Cerebellar cortex (tissue), 1 donor: Measurements from ENCODE around the gene DUSP9.
"Not testable (repeated sequence)": the region's sequence is repeated elsewhere in the genome, so short reads cannot be mapped to it uniquely, and the experiment has no call there.

Source experiments
- DNase-seq: peaks from one replicate; pipeline ENCODE4 v3.0.0-alpha.2; 2015; ENCODE audit warnings: low spot score

The DUSP9 gene

GRCh38 chrX:153691032-153691827 is 44.2 kb downstream of the DUSP9 start:
- DNase-seq: not testable (repeated sequence)

DNA sequence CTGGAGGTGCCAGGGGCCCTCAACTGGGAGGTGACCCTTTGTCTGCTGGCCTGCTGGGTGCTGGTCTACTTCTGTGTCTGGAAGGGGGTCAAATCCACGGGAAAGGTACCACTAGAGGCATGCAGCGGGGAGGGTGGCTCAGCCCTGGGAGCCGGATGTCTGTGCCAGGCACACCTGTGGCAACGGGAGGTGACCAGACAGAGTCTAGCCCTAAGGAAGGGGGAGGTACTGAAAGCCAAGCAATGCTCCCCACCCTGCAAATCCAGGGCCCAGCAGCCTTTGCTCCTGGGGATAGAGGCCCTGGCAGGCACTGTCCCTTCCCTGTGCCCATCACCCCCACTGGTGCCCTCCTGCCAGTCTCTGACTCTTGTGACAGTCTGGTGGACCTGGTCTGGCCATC is 45.0 kb downstream of the DUSP9 start:
- DNase-seq: no peak

- no peak for DNase-seq
Measured at GRCh38 chrX:153692611-153693156, 45.7 kb downstream of the DUSP9 start.

- DNase-seq: no peak
Measured at GRCh38 chrX:153693216-153694086, 46.4 kb downstream of the DUSP9 start.

DNA sequence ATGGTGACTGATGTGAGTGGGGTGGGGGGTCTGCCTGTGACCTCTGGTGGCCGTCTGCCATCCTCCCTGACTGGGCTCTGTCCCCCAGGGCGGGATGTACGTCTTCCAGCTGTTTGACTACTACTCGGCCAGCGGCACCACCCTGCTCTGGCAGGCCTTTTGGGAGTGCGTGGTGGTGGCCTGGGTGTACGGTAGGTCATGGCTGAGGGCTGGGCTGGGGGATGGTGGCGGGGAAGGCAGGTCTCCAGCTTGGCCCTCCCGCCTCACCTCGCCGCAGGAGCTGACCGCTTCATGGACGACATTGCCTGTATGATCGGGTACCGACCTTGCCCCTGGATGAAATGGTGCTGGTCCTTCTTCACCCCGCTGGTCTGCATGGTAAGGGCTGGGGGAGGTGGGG is 47.3 kb downstream of the DUSP9 start:
- DNase-seq: not testable (repeated sequence)

DNA sequence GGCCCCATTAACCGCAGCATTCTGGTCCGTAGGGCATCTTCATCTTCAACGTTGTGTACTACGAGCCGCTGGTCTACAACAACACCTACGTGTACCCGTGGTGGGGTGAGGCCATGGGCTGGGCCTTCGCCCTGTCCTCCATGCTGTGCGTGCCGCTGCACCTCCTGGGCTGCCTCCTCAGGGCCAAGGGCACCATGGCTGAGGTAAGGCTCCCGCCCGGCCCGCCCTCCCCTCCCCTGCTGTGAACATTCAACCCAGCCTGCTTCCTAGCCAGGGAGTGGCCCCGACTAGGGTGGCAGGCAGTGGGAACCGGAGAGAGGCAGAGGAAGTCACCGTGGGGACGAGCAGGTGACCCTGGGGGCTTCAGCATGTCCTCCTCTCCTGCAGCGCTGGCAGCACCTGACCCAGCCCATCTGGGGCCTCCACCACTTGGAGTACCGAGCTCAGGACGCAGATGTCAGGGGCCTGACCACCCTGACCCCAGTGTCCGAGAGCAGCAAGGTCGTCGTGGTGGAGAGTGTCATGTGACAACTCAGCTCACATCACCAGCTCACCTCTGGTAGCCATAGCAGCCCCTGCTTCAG is 47.8 kb downstream of the DUSP9 start:
- DNase-seq: no peak

GRCh38 chrX:153696100-153696499 is 49.1 kb downstream of the DUSP9 start:
- no peak for DNase-seq

- DNase-seq: not testable (repeated sequence)
Measured at GRCh38 chrX:153696538-153696937, 49.5 kb downstream of the DUSP9 start.

GRCh38 chrX:153696986-153697722 is 50.2 kb downstream of the DUSP9 start:
- DNase-seq: not testable (repeated sequence)

DNA sequence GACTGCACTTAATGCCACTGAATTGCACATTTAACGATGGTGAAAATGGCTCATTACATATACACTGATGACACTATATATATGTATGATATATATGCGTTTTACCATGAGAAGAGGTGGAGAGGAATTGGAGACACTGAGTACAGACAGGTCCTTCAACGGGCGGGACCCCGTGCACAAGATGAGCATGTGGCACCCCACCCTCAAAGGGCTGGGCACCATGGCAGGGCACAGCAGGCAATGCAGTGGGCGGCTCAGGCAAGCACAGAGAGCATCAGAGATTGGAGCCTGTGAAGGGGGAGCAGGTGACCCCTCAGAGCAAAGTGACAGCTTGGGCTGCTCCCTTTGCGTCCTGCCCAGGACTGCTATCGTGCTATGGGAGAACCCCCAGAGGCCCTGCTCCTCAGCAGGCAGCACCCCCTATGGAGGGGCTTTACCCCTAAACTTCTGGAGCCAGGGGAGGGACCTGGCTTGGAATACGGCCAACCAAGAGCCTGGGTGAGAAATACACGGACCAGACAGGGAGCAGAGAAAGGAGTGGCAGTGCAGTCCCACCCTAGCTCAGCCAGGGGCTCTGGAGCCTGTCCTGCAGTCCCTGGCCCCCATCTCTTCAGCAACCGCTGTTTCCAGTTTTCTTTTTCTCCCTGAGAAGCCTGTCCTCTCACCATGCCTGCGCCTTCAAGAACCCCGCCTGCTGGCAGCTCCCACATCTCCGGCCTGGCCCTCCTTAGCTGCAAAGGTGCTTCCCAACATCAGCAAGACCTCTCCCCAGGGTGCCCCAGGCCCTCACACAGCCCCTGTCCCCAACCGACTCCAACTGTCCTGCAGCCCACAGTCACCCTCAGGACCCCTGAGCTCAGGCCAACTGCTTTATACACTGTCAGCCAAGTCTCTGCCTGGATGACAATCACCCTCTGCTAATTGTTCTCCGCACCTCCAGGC is 51.2 kb downstream of the DUSP9 start:
- no peak for DNase-seq

DNA sequence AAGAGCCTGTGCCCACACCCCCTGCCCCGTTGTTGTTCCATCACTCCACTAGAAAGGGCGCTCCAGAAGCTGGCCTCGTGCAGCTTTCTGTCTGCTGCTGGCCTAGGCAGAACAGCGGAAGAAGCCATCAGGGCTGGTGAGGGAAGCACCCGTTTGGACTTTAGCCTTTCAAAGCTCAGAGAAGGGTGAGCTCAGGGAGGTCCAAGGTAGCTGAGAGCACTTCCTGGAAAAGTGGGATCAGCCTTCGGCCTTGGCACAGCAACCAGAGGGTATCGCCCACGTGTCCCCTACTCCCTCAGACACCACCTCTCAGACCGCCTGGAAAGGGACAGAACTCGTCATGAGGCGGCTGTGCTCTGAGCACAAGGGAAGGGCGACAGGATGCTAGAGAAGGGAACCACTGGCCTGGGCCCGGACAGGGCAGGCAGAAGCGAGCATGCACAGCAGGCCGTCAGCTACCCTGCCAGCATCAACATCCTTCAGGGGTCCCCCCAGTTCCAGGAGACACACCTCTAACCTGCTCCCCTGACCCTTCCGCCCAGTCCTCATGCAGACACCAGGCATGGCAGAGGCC is 52.3 kb downstream of the DUSP9 start:
- DNase-seq: not testable (repeated sequence)

GRCh38 chrX:153699784-153700371 is 52.9 kb downstream of the DUSP9 start:
- DNase-seq: not testable (repeated sequence)

DNA sequence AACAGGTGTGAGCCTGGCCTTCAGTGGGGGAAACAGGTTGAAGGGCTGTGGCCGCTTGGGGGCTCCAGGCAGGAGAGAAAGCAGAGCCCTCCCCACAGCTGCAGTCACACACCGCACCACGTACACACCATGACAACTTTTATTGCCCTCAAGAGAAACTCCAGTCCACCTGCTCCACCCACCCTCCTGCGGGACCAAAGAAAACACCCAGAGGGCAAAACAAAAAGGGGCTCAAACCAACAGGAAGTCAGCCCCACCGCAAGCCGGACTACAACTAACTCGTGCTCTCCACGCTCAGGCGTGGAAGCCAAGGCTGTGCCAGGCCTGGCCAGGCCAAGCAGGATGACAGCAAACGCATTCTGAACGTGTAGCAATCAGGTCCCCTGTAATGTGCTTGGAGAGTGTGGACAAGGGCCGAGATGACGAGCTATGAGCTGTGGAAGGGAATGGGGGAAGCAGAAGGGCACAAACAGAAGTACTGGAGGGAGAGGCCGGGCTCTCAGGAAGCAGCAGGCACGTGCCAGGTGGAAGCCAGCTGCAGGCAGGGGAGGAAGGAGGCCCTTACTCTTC is 53.5 kb downstream of the DUSP9 start:
- no peak for DNase-seq
